Hepatocyte (in vitro differentiated cells): ENCODE data around the gene PRMT7. TPM values are rescaled to one million over a fixed set of nuclear protein-coding genes. Genes with fewer than 3 reads are reported as not detected.

Experiments used
- DNase-seq: peaks from one replicate; pipeline ENCODE4 v3.0.0-alpha.2; 2016; ENCODE audit warnings: low spot score
- H2AFZ ChIP-seq: fragments of 200-600 bp; sonication (generic); 2 replicates; pipeline ENCODE4 v1.6.0; 2016; ENCODE audit warnings: antibody characterized with exemption, mild to moderate bottlenecking
- H3K27ac ChIP-seq: fragments of 200-600 bp; sonication (generic); 2 replicates; pipeline ENCODE4 v1.5.1; 2016; ENCODE audit warnings: mild to moderate bottlenecking
- H3K27me3 ChIP-seq: fragments of 200-600 bp; sonication (generic); 2 replicates; pipeline ENCODE4 v1.6.1; 2016
- H3K36me3 ChIP-seq: fragments of 200-600 bp; sonication (generic); replicated peaks from 2 replicates; pipeline ENCODE4 v1.5.1; 2016; ENCODE audit warnings: low read depth; ENCODE audit not compliant: insufficient read depth
- H3K4me1 ChIP-seq: fragments of 200-600 bp; sonication (generic); 2 replicates; pipeline ENCODE4 v1.5.1; 2016; ENCODE audit warnings: mild to moderate bottlenecking, moderate library complexity; ENCODE audit not compliant: insufficient read depth
- H3K4me2 ChIP-seq: fragments of 200-600 bp; sonication (generic); 2 replicates; pipeline ENCODE4 v1.6.0; 2016
- H3K4me3 ChIP-seq: fragments of 200-600 bp; sonication (generic); 2 replicates; pipeline ENCODE4 v1.5.1; 2016; ENCODE audit warnings: mild to moderate bottlenecking
- H3K79me2 ChIP-seq: fragments of 200-600 bp; sonication (generic); 2 replicates; pipeline ENCODE4 v1.6.0; 2017; ENCODE audit warnings: mild to moderate bottlenecking
- H3K9me2 ChIP-seq: fragments of 200-600 bp; sonication (generic); replicated peaks from 2 replicates; pipeline ENCODE4 v1.6.0; 2017; ENCODE audit warnings: mild to moderate bottlenecking; ENCODE audit not compliant: insufficient read depth
- H3K9me3 ChIP-seq: fragments of 200-600 bp; sonication (generic); 2 replicates; pipeline ENCODE4 v1.5.1; 2016; ENCODE audit warnings: low read depth, mild to moderate bottlenecking
- H4K20me1 ChIP-seq: fragments of 200-600 bp; sonication (generic); 2 replicates; pipeline ENCODE4 v1.6.0; 2016; ENCODE audit warnings: mild to moderate bottlenecking; ENCODE audit not compliant: insufficient read depth, poor library complexity, severe bottlenecking
- EZH2 ChIP-seq: fragments of 200-600 bp; sonication (generic); IDR thresholded peaks from 2 replicates; pipeline ENCODE4 v1.6.1; 2016; ENCODE audit warnings: antibody characterized with exemption, mild to moderate bottlenecking, borderline replicate concordance
- EZH2phosphoT487 ChIP-seq: fragments of 200-600 bp; sonication (generic); IDR thresholded peaks from one replicate; pipeline ENCODE4 v1.6.1; 2018; ENCODE audit warnings: antibody characterized with exemption, mild to moderate bottlenecking, low read depth, moderate library complexity; ENCODE audit not compliant: unreplicated experiment, severe bottlenecking
- WGBS: methylation state at CpG from one replicate; pipeline ENCODE4 v1.1.6; 2016; ENCODE audit warnings: low lambda C conversion rate; ENCODE audit errors: missing lambda C conversion rate; 5-methylcytosine and 5-hydroxymethylcytosine counted together
- polyA plus RNA-seq: library from polyadenylated mRNA; unstranded; fragments of >200 nt; fragmentation: Nextera tagmentation; extraction: Ambion mirVana; gene quantifications from 2 replicates; pipeline ENCODE4 v1.2.1, GENCODE V29; 2016
- total RNA-seq: library from RNA; depleted of rRNA; stranded (reverse); fragments of >200 nt; gene quantifications from 2 replicates; pipeline ENCODE4 v1.2.3, GENCODE V29; 2014
- TF ChIP-seq, protein P1 (sequence below): fragments of 200-600 bp; sonication (generic); IDR thresholded peaks from 2 replicates; pipeline ENCODE4 v1.5.1; 2016; ENCODE audit warnings: antibody characterized with exemption, mild to moderate bottlenecking; ENCODE audit not compliant: poor library complexity

PRMT7 gene
- total and polyA plus RNA-seq, 2 experiments from 2014 or later = 41.1 to 43.6 TPM

DNA sequence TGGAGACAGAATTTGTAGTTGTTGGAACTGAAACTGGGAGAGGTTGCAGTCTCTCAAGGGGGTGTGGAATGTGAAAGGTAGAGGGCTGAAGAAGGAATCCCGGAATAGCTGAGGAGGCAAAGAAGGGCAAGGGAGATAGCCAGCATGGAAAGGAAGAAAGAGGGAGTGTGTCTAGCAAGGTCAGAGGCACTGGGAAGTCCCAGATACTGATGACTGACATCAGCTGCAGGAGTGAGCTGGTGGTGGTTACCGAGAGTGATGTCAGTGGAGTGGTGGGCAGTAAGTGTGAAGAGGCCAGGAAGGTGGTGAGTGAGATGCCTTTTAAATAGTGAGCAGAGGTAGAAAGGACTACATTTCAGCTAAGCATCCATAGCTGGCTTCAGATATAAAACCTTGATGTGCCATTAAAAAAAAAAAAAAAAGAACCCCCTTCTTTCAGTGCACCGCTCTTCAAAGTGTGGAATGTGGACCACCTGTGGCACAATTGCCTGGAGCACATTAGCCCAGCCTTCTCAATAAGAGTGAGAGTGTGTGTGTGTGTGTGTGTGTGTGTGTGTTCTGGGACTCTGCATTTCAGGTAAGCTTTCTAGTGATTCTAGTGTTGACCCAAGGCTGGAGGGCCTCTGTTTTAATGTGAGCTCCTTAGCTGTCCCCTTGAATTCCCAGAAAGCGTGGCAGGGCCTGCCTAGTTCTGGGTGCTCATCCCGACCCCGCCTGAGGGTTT lies 8.5 kb downstream of the PRMT7 start:
- H3K4me3 ChIP-seq = no peak overlapping the region
- H3K79me2 ChIP-seq = peaks cover 6% of the 10 kb centered on the region
- no peak for DNase-seq
- TF ChIP-seq EZH2 = no peak
- TF ChIP-seq, protein P1, sequence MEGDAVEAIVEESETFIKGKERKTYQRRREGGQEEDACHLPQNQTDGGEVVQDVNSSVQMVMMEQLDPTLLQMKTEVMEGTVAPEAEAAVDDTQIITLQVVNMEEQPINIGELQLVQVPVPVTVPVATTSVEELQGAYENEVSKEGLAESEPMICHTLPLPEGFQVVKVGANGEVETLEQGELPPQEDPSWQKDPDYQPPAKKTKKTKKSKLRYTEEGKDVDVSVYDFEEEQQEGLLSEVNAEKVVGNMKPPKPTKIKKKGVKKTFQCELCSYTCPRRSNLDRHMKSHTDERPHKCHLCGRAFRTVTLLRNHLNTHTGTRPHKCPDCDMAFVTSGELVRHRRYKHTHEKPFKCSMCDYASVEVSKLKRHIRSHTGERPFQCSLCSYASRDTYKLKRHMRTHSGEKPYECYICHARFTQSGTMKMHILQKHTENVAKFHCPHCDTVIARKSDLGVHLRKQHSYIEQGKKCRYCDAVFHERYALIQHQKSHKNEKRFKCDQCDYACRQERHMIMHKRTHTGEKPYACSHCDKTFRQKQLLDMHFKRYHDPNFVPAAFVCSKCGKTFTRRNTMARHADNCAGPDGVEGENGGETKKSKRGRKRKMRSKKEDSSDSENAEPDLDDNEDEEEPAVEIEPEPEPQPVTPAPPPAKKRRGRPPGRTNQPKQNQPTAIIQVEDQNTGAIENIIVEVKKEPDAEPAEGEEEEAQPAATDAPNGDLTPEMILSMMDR = no peak
- TF ChIP-seq EZH2phosphoT487 = no peak
- H3K27me3 ChIP-seq = no peaks in the 10 kb centered on the region
- no peaks in the 10 kb centered on the region for H3K4me1 ChIP-seq
- no peaks in the 10 kb centered on the region for H4K20me1 ChIP-seq
- H2AFZ ChIP-seq = no peak overlapping the region
- H3K36me3 ChIP-seq = no peaks in the 10 kb centered on the region
- no peaks in the 10 kb centered on the region for H3K9me2 ChIP-seq
- 97% methylated on average over 6 of the region's 6 CpGs for WGBS
- H3K27ac ChIP-seq = no peak overlapping the region
- no peak overlapping the region for H3K4me2 ChIP-seq
- no peaks in the 10 kb centered on the region for H3K9me3 ChIP-seq

DNA sequence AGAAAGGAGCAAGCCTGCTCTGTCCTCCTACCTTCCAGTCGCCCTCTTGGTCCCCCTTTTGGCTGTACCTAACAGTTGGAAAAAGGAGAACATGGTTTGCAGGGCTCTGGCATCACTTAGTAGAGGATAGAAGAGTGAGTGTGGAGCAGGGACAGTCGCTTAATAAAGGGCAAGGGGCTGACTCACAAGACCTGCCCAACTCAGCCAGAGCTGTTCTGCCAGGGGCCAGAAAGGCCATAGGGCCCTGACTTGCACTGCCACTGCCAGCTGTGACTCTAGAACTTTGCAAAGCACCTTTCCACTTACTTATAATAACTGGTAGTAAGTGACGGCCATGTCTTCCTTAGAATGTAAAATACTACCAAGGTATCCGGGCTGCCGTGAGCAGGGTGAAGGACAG lies 13.5 kb downstream of the PRMT7 start:
- no peak overlapping the region for H2AFZ ChIP-seq
- H3K79me2 ChIP-seq = no peaks in the 10 kb centered on the region
- no peak for DNase-seq
- no peaks in the 10 kb centered on the region for H3K27me3 ChIP-seq
- H3K27ac ChIP-seq = no peak overlapping the region
- H3K4me2 ChIP-seq = no peak overlapping the region
- no peaks in the 10 kb centered on the region for H3K36me3 ChIP-seq
- WGBS = 93% methylated on average over 5 of the region's 5 CpGs
- no peak overlapping the region for H3K4me3 ChIP-seq
- no peaks in the 10 kb centered on the region for H4K20me1 ChIP-seq
- no peak for TF ChIP-seq EZH2
- TF ChIP-seq EZH2phosphoT487 = no peak
- TF ChIP-seq, protein P1 = no peak
- H3K9me2 ChIP-seq = no peaks in the 10 kb centered on the region
- H3K4me1 ChIP-seq = peaks cover 13% of the 10 kb centered on the region
- H3K9me3 ChIP-seq = no peaks in the 10 kb centered on the region

DNA sequence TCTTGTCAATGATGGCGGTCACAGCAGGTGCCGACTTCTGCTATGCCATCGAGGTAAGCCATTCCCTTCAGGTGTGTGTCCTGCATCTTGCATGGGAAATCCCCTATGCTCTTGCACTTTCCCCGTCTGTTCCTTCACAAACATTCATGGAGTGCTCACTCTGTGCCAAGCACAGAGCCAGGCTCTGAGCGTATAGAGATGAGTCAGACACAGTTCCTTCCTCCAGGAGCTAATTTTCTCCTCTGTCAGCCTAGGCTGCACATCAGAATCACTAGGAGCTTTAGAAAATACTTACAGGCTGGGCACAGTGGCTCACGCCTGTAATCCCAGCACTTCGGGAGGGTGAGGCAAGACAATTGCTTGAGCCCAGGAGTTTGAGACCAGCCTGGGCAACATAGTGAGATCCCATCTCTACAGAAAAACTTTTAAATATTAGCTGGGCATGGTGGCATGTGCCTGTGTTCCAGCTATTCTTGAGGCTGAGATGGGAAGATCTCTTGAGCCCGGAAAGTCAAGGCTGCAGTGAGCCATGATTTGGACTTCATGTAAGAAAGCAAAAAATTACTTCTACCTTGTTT lies 14.1 kb downstream of the PRMT7 start:
- Histone ChIP-seq H4K20me1 (no peaks in the 10 kb centered on the region), H2AFZ (no peak overlapping the region), H3K4me3 (no peak overlapping the region), H3K4me2 (no peak overlapping the region), H3K79me2 (no peaks in the 10 kb centered on the region), H3K9me3 (no peaks in the 10 kb centered on the region), H3K27me3 (no peaks in the 10 kb centered on the region), H3K27ac (no peak overlapping the region), H3K36me3 (no peaks in the 10 kb centered on the region), H3K9me2 (no peaks in the 10 kb centered on the region), H3K4me1 (peaks cover 13% of the 10 kb centered on the region)
- 96% methylated on average over 8 of the region's 8 CpGs for WGBS
- TF ChIP-seq EZH2 (no peak), EZH2phosphoT487 (no peak)
- TF ChIP-seq, protein P1 = no peak
- DNase-seq = no peak
